Measurements from ENCODE around the gene EID3.
"Not testable (repeated sequence)": the region's sequence is repeated elsewhere in the genome, so short reads cannot be mapped to it uniquely, and the experiment has no call there.

EID3 gene

DNA sequence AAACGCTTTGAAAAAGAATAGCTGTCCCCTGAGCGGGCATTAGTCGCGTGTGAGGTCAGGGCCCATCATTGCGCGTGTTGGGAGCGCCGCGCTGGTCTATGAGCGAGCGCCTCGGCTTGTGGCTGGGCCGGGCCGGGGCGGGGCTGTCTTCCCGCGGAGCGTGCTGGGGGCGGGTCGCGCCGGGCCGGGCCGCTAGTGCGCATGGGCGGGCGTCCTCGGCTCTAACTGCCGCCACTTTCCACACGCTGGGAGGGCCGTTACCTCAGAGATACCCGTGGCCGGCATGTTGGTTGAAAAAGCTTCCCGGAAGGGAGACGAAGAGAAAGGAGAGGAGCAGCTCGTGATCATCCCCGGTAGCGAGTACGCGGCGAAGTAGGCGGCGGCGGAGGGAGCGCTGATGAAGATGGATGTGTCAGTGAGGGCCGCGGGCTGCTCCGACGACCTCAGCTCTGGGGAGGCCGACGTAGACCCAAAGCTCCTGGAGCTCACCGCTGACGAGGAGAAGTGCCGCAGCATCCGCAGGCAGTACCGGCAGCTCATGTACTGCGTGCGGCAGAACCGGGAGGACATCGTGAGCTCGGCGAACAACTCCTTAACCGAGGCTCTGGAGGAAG is at the start of gene EID3:
EID3 (plus strand) TSS at position 202 of the 614 bp plus-strand sequence; CDS start at position 398, 196 bp downstream.
- peak; percentile 62 to 89 for DNase-seq

DNA sequence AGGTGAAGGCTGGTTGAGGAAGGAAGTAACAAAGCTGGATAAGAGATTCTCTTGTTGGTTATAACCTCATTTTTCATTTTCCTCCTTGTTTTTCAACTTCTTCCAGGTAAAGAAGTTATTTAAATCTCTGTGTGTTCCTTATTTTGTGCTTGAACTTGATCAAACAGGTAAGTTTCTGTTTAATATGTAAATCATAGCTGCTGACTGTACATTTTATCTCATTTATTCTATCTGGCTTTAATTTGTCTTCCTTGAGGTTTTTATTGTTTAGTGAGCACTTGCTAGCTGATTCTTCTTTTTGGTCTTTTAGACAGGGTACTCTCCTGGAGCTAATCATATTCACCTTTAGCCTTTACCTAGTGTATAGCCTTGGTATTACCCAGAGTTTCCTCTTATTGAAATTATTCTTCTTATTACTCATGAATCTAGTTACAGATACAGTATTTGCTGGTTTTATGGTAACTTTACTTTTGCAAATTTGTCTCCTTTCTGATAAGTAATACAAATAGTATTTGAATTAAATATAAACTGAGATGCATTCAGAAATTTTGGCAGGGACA is 45.5 kb upstream of the EID3 start:
- no peak for DNase-seq

GRCh38 chr12:104258476-104259067 is 45.0 kb upstream of the EID3 start:
- DNase-seq = no peak

GRCh38 chr12:104263026-104263425 is 40.5 kb upstream of the EID3 start:
- no peak for DNase-seq

GRCh38 chr12:104263580-104264358 is 39.8 kb upstream of the EID3 start:
- no peak for DNase-seq

- not testable (repeated sequence) for DNase-seq
Measured at GRCh38 chr12:104265436-104265835, 38.1 kb upstream of the EID3 start.

DNA sequence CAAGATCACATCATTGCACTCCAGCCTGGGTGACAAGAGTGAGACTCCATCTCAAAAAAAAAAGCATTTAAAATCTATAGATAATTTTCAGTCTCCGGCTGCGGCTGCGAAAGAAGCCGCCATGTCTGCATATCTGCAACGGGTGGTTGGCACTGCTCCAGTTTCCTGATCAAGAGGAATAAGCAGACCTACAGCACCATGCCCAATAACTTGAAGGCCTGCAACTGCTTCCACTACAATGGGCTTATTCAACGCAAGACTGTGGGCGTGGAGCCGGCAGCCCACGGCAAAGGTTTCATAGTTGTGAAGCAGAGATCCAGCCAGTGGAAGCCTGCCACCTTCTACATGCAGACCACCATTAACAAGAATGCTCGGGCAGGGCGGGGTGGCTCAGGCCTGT is 30.6 kb upstream of the EID3 start:
- DNase-seq = no peak

DNA sequence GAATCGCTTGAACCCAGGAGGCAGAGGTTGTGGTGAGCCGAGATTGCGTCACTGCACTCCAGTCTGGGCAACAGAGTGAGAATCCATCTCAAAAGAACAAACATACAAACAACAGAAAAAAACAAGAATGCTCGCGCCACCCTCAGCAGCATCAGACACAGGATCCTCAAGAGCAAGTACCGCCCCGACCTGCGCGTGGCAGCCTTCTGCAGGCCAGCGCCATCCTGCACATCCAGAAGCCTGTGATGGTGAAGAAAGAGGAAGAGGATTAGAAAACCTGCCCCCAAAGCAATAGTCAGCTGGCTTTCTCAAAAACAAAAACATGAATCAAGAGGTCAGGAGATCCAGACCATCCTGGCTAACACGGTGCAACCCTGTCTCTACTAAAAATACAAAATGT is 30.0 kb upstream of the EID3 start:
- no peak for DNase-seq

- DNase-seq = no peak
Measured at GRCh38 chr12:104274811-104275210, 28.7 kb upstream of the EID3 start.

- no peak for DNase-seq
Measured at GRCh38 chr12:104275689-104276088, 27.9 kb upstream of the EID3 start.

DNA sequence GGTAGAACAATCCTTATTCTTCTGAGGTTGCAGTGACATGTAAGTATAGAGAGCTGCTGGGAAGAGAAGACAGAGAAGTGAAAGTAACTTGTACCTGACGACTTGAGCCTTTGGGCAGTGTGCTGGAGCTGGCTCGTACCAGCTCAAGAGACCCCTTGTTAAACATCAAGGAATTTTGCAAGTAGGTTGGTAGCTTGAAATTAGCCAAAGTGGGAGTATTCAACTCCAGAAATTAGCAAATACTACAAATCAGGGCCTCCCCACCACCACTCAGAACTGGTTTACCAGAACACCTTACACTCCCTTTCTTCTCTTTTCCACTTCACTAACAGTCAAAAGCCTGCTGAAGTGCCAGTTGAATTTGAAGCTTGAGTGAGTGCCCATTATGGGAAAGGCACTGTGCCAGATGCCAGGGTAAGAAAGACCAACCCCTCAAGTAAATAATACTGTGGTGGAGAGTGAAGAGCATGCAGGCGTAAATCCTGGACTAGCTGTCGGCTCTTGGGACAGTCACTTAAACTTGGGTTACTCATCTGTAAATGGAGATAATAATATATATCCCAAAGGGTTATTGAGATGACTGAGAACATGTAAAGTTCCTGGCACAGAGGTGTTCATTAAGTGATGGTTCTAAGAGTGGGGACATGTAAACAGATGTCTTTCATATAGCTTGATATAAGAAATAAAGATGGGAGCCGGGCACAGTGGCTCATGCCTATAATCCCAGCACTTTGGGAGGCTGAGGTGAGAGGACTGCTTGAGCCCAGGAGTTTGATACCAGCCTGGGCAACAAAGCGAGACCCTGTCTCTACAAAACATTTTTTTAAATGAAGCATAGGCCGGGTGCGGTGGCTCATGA is 27.0 kb upstream of the EID3 start:
- no peak for DNase-seq

DNA sequence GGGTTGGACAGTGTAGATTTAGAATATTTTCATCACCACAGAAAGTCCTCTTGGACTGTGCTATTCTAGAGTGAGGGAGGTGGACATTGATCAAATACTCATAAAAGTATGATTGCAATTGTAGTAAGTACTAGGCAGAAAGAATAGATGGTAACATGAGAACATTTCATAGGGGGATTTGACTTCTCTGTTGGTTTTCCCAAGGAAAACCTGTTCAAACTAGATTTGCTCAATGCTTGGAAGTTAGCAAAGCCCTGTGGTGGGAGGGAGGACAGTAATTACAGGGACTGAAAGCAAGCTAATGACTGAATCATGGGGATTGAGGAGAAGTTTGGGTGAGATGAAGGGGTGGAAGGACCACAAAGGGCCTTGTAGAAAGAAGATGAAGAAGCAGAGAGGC is 24.4 kb upstream of the EID3 start:
- DNase-seq = no peak

- no peak for DNase-seq
Measured at GRCh38 chr12:104280111-104280510, 23.4 kb upstream of the EID3 start.

DNA sequence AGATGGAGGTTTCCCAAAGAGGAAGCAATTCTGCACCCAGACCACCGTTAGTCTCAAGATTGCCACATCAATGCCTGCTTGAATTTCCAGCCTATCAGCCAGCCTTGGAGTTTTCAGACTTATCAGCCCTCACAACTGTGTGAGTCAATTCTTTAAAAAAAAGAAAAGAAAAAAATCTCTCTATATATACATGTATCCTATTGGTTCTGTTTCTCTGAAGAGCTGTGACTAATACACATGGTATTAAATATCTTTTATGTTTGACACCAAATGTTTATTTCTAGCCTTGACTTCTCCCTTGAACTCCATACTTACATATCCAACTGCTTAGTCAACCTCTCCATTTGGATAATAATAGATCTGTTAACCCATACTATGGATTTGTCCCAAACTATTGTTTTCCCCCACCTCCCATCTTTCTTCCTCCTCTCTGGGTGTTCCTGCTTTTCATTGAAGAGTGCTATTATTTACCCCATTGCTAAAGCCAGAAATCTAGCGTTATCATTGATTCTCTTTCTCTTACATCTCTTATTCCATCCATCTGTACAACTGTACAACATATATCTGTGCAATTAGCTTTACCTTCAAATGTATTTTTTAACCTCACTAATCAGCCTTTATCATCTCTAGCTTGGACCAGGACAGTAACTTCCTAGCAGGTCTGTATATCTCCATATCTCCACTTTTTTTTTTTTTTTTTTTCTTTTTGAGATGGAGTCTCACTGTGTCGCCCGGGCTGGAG is 22.7 kb upstream of the EID3 start:
- peak; percentile 72 to 96 for DNase-seq

GRCh38 chr12:104281636-104282035 is 21.9 kb upstream of the EID3 start:
- no peak for DNase-seq

GRCh38 chr12:104282109-104282508 is 21.4 kb upstream of the EID3 start:
- no peak for DNase-seq

DNA sequence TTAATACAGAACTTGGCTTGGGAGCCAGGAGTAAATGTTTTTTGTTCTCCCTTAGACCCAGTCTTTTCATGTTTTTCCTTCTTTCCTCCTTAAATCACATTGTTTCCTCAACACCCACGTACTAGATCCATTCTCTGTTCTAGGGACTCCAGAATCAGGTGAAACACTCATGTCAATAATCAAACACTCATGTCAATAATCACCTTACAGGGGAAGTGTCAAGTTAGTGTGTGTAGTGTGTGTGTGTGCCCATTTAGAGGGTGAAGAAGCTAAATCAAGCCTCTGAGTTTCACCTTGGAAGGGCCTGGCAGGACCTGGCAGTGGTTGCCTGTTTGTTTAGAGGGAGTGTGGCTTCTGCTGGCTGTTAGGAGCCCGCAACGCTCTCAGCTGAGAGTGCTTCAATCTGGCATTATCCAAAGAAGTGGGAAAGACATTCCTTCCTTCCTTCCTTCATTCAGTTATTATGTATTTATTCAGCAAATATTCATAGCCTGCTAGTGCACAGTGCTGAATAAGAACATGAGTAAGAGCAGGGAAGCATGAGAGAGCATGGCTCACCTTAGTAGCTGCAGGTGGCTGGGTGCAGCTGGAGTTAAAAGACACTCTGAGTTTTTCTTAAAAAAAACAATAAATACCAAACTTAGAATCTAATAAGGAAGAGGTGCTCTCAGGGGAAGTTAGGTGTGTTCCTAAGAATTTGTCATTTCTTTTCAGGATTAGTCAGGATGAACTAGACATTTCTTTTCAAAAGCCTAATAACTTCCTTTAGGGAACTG is 17.6 kb upstream of the EID3 start:
- DNase-seq = no peak

DNA sequence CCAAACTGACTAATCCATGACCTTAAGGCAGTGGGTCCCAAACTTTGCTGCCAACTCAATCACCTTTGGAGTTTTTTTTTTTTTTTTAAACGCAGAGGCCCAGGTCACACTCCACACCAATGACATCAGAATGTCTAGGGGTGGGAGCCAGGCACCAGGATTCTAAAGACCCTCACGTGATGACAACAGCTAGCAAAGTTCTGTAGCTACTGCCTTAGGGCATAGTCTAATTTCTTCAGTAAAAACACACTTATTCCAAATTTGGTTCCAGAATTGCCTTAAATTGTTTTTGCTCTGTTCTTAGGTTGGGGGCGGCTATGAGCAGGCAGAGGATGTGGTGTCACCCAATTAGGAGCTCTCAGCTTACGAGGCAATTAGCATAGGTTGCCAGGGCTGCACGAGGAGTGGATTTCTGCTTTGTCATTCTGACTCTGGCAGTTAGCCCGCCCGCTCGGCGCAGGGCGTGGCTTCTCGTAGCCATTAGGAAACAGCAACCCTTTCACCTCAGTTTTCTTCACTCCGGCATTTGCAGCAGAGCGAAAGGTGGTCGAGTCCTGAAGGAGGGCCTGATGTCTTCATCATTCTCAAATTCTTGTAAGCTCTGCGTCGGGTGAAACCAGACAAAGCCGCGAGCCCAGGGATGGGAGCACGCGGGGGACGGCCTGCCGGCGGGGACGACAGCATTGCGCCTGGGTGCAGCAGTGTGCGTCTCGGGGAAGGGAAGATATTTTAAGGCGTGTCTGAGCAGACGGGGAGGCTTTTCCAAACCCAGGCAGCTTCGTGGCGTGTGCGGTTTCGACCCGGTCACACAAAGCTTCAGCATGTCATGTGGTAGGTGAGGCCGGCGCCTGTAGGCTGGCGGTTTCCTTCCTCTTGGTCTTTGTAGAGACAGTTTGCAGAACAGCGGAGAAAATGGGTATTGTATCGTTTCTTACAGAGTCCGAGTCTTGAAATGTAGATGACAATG is 16.7 kb upstream of the EID3 start:
- peak; percentile 95 to 98 for DNase-seq

DNA sequence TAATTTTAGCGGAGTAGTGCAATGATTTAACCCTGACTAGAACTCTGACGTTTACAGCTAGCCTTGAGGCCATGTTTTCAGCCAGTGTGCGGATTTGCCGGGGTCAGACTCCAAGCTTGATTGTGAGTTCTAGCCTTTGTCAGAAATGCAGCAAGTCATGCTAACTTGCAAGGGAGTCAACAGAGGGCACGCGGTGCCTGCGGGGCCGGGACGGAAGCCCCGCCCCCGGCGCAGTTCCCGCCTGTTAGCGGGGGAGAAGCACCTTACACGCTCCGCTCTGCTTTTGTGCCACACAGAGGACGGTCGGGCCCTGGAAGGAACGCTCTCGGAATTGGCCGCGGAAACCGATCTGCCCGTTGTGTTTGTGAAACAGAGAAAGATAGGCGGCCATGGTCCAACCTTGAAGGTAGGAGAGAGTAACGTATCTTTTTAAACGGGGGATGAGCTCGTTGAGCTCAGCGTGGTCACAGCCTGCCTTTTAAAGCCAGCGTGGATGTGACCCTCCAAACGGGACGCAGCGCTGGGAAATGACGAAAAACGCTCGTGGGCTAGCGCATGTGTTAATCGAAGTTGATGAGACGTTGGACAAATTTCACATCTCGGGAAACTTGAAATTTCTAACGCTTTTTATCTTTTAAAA is 14.8 kb upstream of the EID3 start:
- DNase-seq = peak; percentile 66 to 87

DNA sequence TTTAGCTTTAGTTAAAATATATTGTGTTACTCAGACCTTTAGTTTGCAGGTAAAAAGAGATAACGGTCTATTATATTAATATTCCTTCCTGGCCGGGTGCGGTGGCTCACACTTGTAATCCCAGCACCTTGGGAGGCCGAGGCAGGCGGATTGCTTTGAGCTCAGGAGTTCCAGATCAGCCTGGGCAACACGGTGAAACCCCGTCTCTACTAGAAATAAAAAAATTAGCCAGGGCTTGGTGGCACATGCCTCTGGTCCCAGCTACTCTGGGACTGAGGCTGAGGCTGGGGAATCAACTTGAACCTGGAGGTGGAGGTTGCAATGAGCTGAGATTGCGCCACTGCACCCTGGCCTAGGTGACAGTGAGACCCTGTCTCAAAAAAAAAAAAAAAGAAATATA is 13.2 kb upstream of the EID3 start:
- no peak for DNase-seq

Data from SW 1271 (cell line).